AG10803 (cell line): ENCODE results near the gene CACNA1C.

Experiments used
- DNase-seq: peaks from one replicate; pipeline ENCODE4 v3.0.0; 2010; ENCODE audit warnings: low read depth
- H3K4me3 ChIP-seq: 2 replicates; pipeline ENCODE4 v1.5.1; 2011; ENCODE audit warnings: mild to moderate bottlenecking, low read length, control low read depth
- CTCF ChIP-seq: conservative IDR thresholded peaks from 2 replicates; pipeline ENCODE4 v1.5.1; 2011; ENCODE audit warnings: mild to moderate bottlenecking, low read length, control low read depth, inconsistent platforms

The CACNA1C gene

GRCh38 chr12:2409656-2410265 is 357.0 kb downstream of the CACNA1C start:
- DNase-seq, result no peak
- no peak for TF ChIP-seq CTCF
- no peak overlapping the region for H3K4me3 ChIP-seq

DNA sequence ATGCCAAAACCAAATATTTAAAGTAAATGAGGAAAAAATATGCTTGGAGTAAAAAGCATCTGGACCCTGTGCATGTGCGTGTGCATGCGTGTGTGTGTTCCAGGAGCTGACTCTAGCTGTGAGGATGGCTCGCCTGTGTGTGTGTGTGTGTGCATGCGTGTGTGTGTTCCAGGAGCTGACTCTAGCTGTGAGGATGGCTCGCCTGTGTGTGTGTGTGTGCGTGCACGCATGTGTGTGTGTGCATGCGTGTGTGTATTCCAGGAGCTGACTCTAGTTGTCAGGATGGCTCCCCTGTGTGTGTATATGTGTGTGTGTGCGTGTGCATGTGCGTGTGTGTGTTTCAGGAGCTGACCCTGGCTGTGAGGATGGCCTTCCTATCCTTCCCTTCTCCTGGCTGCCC is 357.7 kb downstream of the CACNA1C start:
- DNase-seq, result no peak
- no peak overlapping the region for H3K4me3 ChIP-seq
- TF ChIP-seq CTCF, result no peak

DNA sequence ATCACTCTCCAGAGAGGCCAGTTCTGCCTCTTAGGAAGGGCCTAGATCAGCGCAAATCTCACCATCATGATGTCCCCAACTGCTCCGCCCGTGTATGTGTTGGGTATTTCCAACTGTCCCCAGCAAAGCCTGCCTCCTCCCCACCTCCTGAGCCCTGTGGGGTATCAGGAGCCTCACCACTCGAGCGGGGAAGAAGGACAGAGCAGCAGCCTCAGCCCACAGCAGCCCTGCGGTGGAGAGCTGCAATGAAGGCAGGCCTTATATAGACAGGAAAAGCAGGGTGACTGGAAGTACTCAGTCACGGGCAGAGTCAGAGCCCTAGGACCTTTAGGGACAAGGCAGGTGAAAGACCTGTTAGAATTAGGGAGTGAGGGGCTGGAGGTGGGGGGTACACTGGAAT is 358.2 kb downstream of the CACNA1C start:
- H3K4me3 ChIP-seq, result no peak overlapping the region
- DNase-seq, result no peak
- no peak for TF ChIP-seq CTCF

DNA sequence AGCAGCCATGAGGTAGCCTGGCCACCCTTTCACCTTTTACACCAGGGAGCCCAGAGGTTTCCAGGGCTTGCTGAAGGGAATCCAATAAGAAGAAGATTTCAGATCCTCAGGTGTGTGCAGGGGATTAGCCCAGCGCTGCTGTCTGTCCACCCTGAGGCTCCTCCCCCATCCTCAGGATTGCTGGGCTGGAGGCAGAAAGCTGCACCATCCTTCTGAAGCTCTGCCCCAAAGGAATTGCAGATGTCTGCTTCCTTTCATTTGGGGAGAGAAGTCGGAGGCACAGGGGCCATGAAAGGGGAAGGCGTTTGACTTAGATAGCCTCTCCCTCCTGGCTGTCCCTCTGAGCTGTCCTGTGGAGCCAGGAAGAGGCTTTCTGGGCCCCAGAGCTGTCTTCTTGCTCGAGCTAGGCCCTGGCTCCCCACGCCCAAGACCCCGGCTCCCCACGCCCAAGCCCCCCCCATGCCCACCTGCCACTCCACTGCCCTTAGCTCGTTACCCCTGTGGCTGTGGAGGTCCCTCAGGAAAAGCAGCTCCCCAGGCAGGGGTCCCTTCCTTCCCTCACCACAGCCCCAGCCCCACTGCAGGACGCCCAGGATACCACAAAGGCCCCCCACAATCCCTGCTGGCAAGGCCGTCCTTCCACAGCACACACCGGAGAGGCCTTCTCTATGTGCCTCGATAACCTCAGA is 359.0 kb downstream of the CACNA1C start:
- TF ChIP-seq CTCF, result no peak
- DNase-seq, result no peak
- H3K4me3 ChIP-seq, result no peak overlapping the region

GRCh38 chr12:2412305-2412643 is 359.5 kb downstream of the CACNA1C start:
- no peak for DNase-seq
- no peak for TF ChIP-seq CTCF
- no peak overlapping the region for H3K4me3 ChIP-seq

- no peak for DNase-seq
- no peak overlapping the region for H3K4me3 ChIP-seq
- TF ChIP-seq CTCF, result no peak
These were observed 360.5 kb downstream of the CACNA1C start for GRCh38 chr12:2413301-2413700.
